ENCODE measurements around the gene MPL.

The MPL gene

GRCh38 chr1:43306688-43307457 is 30.7 kb upstream of the MPL start:
- DNase-seq (ENCODE audit: low read depth in 2 of 2) = no peak

GRCh38 chr1:43307458-43308158 is 30.0 kb upstream of the MPL start:
- no peak for DNase-seq (ENCODE audit: low read depth in 2 of 2)

GRCh38 chr1:43308635-43309404 is 28.8 kb upstream of the MPL start:
- DNase-seq (ENCODE audit: low read depth in 2 of 2) = no peak

GRCh38 chr1:43309405-43310025 is 28.1 kb upstream of the MPL start:
- no peak for DNase-seq (ENCODE audit: low read depth in 2 of 2)

- DNase-seq (ENCODE audit: low read depth in 2 of 2) = no peak
These were observed 26.1 kb upstream of the MPL start for GRCh38 chr1:43311521-43311920.

- DNase-seq (ENCODE audit: low read depth in 2 of 2) = no peak
These were observed 25.4 kb upstream of the MPL start for GRCh38 chr1:43312212-43312623.

- DNase-seq (ENCODE audit: low read depth in 2 of 2) = no peak
These were observed 24.7 kb upstream of the MPL start for GRCh38 chr1:43312663-43313515.

- no peak for DNase-seq (ENCODE audit: low read depth in 2 of 2)
These were observed 23.8 kb upstream of the MPL start for GRCh38 chr1:43313771-43314170.

- DNase-seq (ENCODE audit: low read depth in 2 of 2) = no peak
These were observed 23.4 kb upstream of the MPL start for GRCh38 chr1:43314233-43314632.

- DNase-seq (ENCODE audit: low read depth in 2 of 2) = no peak
These were observed 22.1 kb upstream of the MPL start for GRCh38 chr1:43315481-43315880.

GRCh38 chr1:43315963-43316737 is 21.5 kb upstream of the MPL start:
- DNase-seq (ENCODE audit: low read depth in 2 of 2) = no peak

GRCh38 chr1:43316738-43317520 is 20.7 kb upstream of the MPL start:
- no peak for DNase-seq (ENCODE audit: low read depth in 2 of 2)

- DNase-seq (ENCODE audit: low read depth in 2 of 2) = no peak
These were observed 19.7 kb upstream of the MPL start for GRCh38 chr1:43317817-43318471.

GRCh38 chr1:43318831-43319230 is 18.8 kb upstream of the MPL start:
- DNase-seq (ENCODE audit: low read depth in 2 of 2) = no peak

GRCh38 chr1:43319288-43319687 is 18.3 kb upstream of the MPL start:
- DNase-seq (ENCODE audit: low read depth in 2 of 2) = no peak

- no peak for DNase-seq (ENCODE audit: low read depth in 2 of 2)
These were observed 17.9 kb upstream of the MPL start for GRCh38 chr1:43319766-43320165.

GRCh38 chr1:43321331-43321891 is 16.2 kb upstream of the MPL start:
- DNase-seq (ENCODE audit: low read depth in 2 of 2) = no peak

- DNase-seq (ENCODE audit: low read depth in 2 of 2) = no peak
These were observed 15.1 kb upstream of the MPL start for GRCh38 chr1:43322506-43322905.

- DNase-seq (ENCODE audit: low read depth in 2 of 2) = no peak
These were observed 12.8 kb upstream of the MPL start for GRCh38 chr1:43324810-43325209.
